ENCODE measurements around the gene LAD1.

Gene LAD1

DNA sequence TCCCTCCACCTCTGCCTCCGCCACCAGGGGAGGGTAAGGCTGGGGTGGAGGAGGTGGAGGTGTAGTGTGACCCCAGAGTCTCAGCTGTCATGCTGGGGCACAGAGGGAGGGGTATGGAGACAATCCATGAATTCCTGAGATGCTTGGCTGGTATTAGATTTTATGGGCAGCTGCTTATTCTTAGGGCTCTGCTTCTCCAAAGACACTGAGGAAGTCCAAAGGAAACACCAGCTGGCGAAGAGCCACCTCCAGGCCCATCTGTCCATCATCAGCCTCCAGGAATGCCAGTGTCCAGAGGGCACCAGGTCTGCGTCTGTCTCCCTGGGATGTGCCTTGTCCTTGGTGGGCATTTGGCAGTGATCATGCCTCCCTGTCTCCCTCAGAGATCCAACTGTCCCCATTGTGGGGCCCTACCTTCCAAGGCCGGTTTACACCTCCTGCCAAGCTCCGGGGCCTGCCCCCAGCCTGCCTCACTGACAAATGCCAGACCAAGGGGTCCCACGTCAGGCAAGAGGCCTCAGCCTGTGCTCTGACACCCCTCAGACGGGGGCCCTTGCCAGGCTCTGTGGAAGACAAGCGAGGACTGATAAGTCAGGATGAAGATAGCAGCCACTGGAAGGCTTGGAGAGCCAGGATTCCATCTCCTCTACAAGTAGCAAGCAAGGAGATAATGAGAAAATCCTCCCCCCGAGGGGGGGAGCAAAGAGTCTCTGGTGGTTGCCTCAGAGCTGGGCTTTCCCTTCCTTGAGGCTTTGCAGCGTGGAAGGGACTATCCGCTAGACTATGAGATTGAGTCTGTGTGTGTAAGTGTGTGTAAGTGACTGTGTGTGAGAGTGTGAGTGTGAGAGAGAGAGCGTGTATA is 20.9 kb upstream of the LAD1 start:
- POLR2A ChIA-PET: no interaction called here
- TF ChIP-seq LEF1 (IDR thresholded peaks at IDR 0.05; ENCODE audit: borderline replicate concordance) (no peak), SP1 (IDR thresholded peaks at IDR 0.05) (no peak)
- CTCF ChIA-PET: interaction anchor here (1.1 kb wide), 1 partner anchor 15 kb away, joined by 4 read pairs; no protein-coding TSS in a partner anchor
- DNase-seq (ENCODE audit: extremely low spot score): no peak

DNA sequence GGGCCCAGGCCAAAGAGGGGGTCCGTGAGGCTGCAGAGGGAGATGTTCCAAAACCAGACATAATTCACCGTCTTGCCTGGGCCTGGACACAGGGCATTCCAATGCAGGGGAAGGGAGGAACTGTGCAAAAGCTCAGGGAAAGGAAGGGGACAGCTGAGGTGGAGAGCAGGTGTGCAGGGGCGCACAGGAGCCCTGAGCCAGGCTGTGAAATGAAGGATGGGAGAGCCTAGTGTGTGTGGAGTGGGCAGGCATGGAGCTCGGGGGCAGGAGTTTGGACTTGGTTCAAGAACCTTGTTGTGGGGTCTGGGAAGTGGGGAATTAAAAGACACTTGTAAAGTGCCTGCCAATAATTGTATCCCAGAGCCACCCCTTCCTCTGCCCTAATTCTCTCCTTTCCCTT is 20.1 kb upstream of the LAD1 start:
- DNase-seq (ENCODE audit: extremely low spot score): no peak
- no peak for TF ChIP-seq ELF4 (IDR thresholded peaks at IDR 0.05)
- no peak for TF ChIP-seq LEF1 (IDR thresholded peaks at IDR 0.05; ENCODE audit: borderline replicate concordance)
- no peak for TF ChIP-seq CTBP1 (IDR thresholded peaks at IDR 0.05; ENCODE audit: borderline replicate concordance)
- no peak for TF ChIP-seq ARNT (IDR thresholded peaks at IDR 0.05)
- no peak for TF ChIP-seq SP1 (IDR thresholded peaks at IDR 0.05)
- no peak for TF ChIP-seq BHLHE40 (IDR thresholded peaks at IDR 0.05; ENCODE audit: borderline replicate concordance)
- no peak for TF ChIP-seq HDGF (IDR thresholded peaks at IDR 0.05; ENCODE audit: borderline replicate concordance)
- no peak for TF ChIP-seq TARDBP (IDR thresholded peaks at IDR 0.05)
- TF ChIP-seq ZNF384 (IDR thresholded peaks at IDR 0.05): no peak
- no peak for TF ChIP-seq SUZ12 (IDR thresholded peaks at IDR 0.05)
- no peak for TF ChIP-seq NFRKB (IDR thresholded peaks at IDR 0.05)
- TF ChIP-seq FOXK2 (IDR thresholded peaks at IDR 0.05): no peak
- TF ChIP-seq L3MBTL2 (conservative IDR thresholded peaks at IDR 0.05): no peak
- TF ChIP-seq FOXA1 (IDR thresholded peaks at IDR 0.05): no peak
- TF ChIP-seq, protein P1, sequence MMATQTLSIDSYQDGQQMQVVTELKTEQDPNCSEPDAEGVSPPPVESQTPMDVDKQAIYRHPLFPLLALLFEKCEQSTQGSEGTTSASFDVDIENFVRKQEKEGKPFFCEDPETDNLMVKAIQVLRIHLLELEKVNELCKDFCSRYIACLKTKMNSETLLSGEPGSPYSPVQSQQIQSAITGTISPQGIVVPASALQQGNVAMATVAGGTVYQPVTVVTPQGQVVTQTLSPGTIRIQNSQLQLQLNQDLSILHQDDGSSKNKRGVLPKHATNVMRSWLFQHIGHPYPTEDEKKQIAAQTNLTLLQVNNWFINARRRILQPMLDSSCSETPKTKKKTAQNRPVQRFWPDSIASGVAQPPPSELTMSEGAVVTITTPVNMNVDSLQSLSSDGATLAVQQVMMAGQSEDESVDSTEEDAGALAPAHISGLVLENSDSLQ (IDR thresholded peaks at IDR 0.05): no peak
- no peak for TF ChIP-seq FOXM1 (IDR thresholded peaks at IDR 0.05; ENCODE audit: borderline replicate concordance)
- CTCF ChIA-PET: interaction anchor here (1.1 kb wide), 1 partner anchor 16 kb away, joined by 4 read pairs; no protein-coding TSS in a partner anchor
- POLR2A ChIA-PET: no interaction called here

DNA sequence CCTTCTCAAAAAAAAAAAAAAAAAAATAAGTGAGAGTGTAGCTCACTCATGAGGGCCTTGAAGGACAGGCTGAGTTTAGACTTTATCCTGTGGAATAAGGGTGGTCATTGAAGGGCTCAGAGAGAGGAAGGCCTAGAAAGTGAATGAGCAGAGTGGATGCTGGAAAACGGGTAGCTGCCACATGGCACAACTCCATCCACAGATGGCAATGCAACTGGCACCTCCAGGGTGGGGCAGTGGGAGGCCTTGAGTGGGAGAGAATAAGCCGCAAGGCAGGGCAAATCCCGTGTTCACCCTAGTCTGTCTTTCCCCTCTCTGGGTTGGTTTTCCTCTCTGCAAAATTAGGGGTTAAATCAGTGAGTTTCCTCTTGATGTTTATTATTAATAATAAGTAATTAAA is 19.3 kb upstream of the LAD1 start:
- POLR2A ChIA-PET: no interaction called here

DNA sequence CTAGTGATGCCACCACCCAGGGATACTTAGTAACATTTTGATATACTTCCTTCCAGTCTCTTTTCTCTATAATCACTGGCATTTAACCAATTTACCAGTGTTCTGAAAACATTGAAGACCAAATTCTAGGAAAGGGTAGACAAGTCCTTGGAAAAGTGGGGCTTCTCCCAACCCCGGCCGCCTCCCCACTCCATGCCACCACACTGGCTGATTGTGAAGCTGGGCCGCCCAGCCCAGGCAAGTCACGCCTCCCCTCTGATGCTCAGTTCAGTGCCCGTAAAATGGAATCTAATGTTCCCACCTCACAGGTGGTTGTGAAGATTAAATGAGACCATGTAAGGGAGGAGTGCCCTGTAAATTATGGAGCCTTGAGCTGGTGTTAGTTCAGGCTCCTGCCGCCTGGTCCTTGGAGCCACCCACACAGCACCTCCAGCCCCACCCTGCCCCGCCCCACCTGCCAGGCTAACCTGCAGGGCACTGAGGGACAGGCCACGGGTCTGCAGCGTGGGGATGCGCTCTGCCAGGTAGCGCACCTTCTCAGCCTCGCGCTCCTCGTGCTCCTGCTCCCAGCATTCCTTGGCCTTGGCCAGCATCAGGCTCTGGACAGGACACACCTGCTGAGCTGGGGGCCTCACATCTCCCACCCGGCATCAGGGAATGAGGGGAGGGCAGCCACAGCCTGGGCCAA is 15.1 kb upstream of the LAD1 start:
- ChIA-PET CTCF (no interaction called here), POLR2A (no interaction called here)
- DNase-seq (ENCODE audit: extremely low spot score): no peak
- TF ChIP-seq LEF1 (IDR thresholded peaks at IDR 0.05; ENCODE audit: borderline replicate concordance): no peak
- no peak for TF ChIP-seq SUZ12 (IDR thresholded peaks at IDR 0.05)
- TF ChIP-seq L3MBTL2 (conservative IDR thresholded peaks at IDR 0.05): no peak
- no peak for TF ChIP-seq ZNF384 (IDR thresholded peaks at IDR 0.05)
- TF ChIP-seq HDGF (IDR thresholded peaks at IDR 0.05; ENCODE audit: borderline replicate concordance): no peak
- TF ChIP-seq FOXM1 (IDR thresholded peaks at IDR 0.05; ENCODE audit: borderline replicate concordance): no peak
- no peak for TF ChIP-seq ELF4 (IDR thresholded peaks at IDR 0.05)
- no peak for TF ChIP-seq NFRKB (IDR thresholded peaks at IDR 0.05)

More for the DNA sequence above, 19.3 kb upstream of the LAD1 start:
- CTCF ChIA-PET: interaction anchor here (0.8 to 1.4 kb wide), 2 partner anchors 9 to 17 kb away, joined by 3 read pairs; no protein-coding TSS in a partner anchor
- TF ChIP-seq ELF4 (IDR thresholded peaks at IDR 0.05): no peak
- no peak for DNase-seq (ENCODE audit: extremely low spot score)

DNA sequence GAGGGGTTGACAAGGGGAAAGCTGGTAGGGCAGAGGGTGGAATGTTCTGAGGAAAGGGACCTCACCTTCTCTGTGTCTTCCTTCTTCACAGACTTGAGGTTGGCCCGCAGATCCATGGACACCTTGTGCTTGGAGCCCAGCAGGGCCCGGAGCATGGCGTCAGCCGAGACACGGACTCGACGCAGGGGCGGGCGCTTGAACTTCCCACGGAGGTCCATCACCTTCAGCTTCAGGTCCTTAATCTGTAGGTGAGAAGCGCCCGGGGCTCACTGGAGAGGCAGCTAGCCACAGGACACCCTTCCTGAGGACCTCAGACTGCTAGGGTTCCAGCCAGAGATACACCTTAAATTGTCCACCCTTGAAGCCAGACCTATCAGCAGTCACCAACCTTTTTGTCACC is 12.2 kb upstream of the LAD1 start:
- TF ChIP-seq TARDBP (IDR thresholded peaks at IDR 0.05): no peak
- TF ChIP-seq ELF4 (IDR thresholded peaks at IDR 0.05): no peak
- TF ChIP-seq FOXA1 (IDR thresholded peaks at IDR 0.05): no peak
- TF ChIP-seq NFRKB (IDR thresholded peaks at IDR 0.05): no peak
- no peak for TF ChIP-seq SP1 (IDR thresholded peaks at IDR 0.05)
- TF ChIP-seq L3MBTL2 (conservative IDR thresholded peaks at IDR 0.05): no peak
- no peak for TF ChIP-seq BHLHE40 (IDR thresholded peaks at IDR 0.05; ENCODE audit: borderline replicate concordance)
- no peak for TF ChIP-seq ARNT (IDR thresholded peaks at IDR 0.05)
- no peak for TF ChIP-seq HDGF (IDR thresholded peaks at IDR 0.05; ENCODE audit: borderline replicate concordance)
- no peak for TF ChIP-seq SUZ12 (IDR thresholded peaks at IDR 0.05)
- no peak for TF ChIP-seq LEF1 (IDR thresholded peaks at IDR 0.05; ENCODE audit: borderline replicate concordance)
- TF ChIP-seq CTBP1 (IDR thresholded peaks at IDR 0.05; ENCODE audit: borderline replicate concordance): no peak
- TF ChIP-seq FOXK2 (IDR thresholded peaks at IDR 0.05): no peak
- no peak for TF ChIP-seq FOXM1 (IDR thresholded peaks at IDR 0.05; ENCODE audit: borderline replicate concordance)
- TF ChIP-seq, protein P1 (IDR thresholded peaks at IDR 0.05): no peak
- TF ChIP-seq ZNF384 (IDR thresholded peaks at IDR 0.05): no peak
- ChIA-PET CTCF (interaction anchor here (1.7 kb wide), 1 partner anchor 63 kb away, joined by 4 read pairs; no protein-coding TSS in a partner anchor), POLR2A (no interaction called here)
- DNase-seq (ENCODE audit: extremely low spot score): no peak

DNA sequence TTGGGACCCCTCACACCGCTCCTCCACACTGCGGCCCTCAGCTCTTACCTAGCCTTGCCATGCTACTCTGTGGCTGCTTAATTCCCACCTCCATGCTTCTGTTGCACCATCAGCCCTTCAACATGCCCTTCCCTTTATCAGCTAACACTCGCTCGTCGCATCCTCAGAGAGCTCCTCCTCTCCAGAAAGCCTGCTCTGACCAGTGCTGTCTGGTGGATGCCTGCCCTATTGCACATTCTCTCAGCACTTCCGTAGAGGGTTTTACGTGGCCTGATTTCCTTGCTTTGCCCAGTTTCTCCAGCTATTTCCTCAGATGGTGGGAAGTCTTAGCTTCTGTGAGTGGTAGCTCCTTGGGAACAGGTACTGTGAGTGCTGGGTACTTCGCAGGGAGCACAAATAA is 10.3 kb upstream of the LAD1 start:
- no peak for DNase-seq (ENCODE audit: extremely low spot score)
- ChIA-PET CTCF (interaction anchor here (0.6 to 1.7 kb wide), 9 partner anchors 9 to 62 kb away, joined by 3 to 5 read pairs (median 3); no protein-coding TSS in a partner anchor), POLR2A (no interaction called here)
- TF ChIP-seq FOXK2 (IDR thresholded peaks at IDR 0.05) (no peak), ZNF384 (IDR thresholded peaks at IDR 0.05) (no peak), SP1 (IDR thresholded peaks at IDR 0.05) (no peak), LEF1 (IDR thresholded peaks at IDR 0.05; ENCODE audit: borderline replicate concordance) (no peak), NFRKB (IDR thresholded peaks at IDR 0.05) (no peak), ARNT (IDR thresholded peaks at IDR 0.05) (no peak), BHLHE40 (IDR thresholded peaks at IDR 0.05; ENCODE audit: borderline replicate concordance) (no peak), ELF4 (IDR thresholded peaks at IDR 0.05) (no peak), FOXM1 (IDR thresholded peaks at IDR 0.05; ENCODE audit: borderline replicate concordance) (no peak), FOXA1 (IDR thresholded peaks at IDR 0.05) (no peak), HDGF (IDR thresholded peaks at IDR 0.05; ENCODE audit: borderline replicate concordance) (no peak), TARDBP (IDR thresholded peaks at IDR 0.05) (no peak), CTBP1 (IDR thresholded peaks at IDR 0.05; ENCODE audit: borderline replicate concordance) (no peak), SUZ12 (IDR thresholded peaks at IDR 0.05) (no peak), L3MBTL2 (conservative IDR thresholded peaks at IDR 0.05) (no peak)
- TF ChIP-seq, protein P1 (IDR thresholded peaks at IDR 0.05): no peak

Measured in HEK293T (cell line).